ENCODE measurements around the gene CHURC1. TPM values are rescaled to one million over a fixed set of nuclear protein-coding genes. Genes with fewer than 3 reads are reported as not detected.
A peak's percentile ranks its signal among the peaks of the same experiment; 100 is the strongest.

The CHURC1 gene
- total RNA-seq, 2 donors from 2014 or later, result 115 to 128 TPM

GRCh38 chr14:64970776-64971477 is 56.7 kb downstream of the CHURC1 start:
- peak; percentile 6 for ATAC-seq (ENCODE audit: insufficient number of reproducible peaks, low FRiP score, low read depth)
- Histone ChIP-seq H3K4me3 (peak overlapping the region; percentile 90), H3K27me3 (replicated peaks; ENCODE audit: insufficient read depth) (no peaks in the 10 kb centered on the region), H3K9me3 (no peaks in the 10 kb centered on the region), H3K36me3 (no peaks in the 10 kb centered on the region), H3K27ac (no peak overlapping the region), H3K4me1 (ENCODE audit: control insufficient read depth in 1 of 2, low read depth in 2 of 2) (peaks cover 6 to 17% of the 10 kb centered on the region in 2 donors)
- no peak for TF ChIP-seq CTCF (IDR thresholded peaks at IDR 0.05)
- no peak for DNase-seq (ENCODE audit: low spot score)

- no peaks in the 10 kb centered on the region for H3K36me3 ChIP-seq
- H3K4me1 ChIP-seq (ENCODE audit: control insufficient read depth in 1 of 2, low read depth in 2 of 2), result peaks cover 6 to 17% of the 10 kb centered on the region in 2 donors
- no peaks in the 10 kb centered on the region for H3K9me3 ChIP-seq
- ATAC-seq (ENCODE audit: insufficient number of reproducible peaks, low FRiP score, low read depth) (no peak), DNase-seq (ENCODE audit: low spot score) (no peak)
- no peak for TF ChIP-seq CTCF (IDR thresholded peaks at IDR 0.05)
- H3K27me3 ChIP-seq (replicated peaks; ENCODE audit: insufficient read depth), result no peaks in the 10 kb centered on the region
- H3K4me3 ChIP-seq, result peak overlapping the region; percentile 90
- no peak overlapping the region for H3K27ac ChIP-seq
Measured at GRCh38 chr14:64971491-64971942, 57.3 kb downstream of the CHURC1 start.

GRCh38 chr14:64971943-64972791 is 57.9 kb downstream of the CHURC1 start, which contains the start of gene RAB15:
RAB15 (minus strand) TSS chr14:64972336; CDS start chr14:64972076, 260 bp downstream.
- no peaks in the 10 kb centered on the region for H3K27me3 ChIP-seq (replicated peaks; ENCODE audit: insufficient read depth)
- ATAC-seq (ENCODE audit: insufficient number of reproducible peaks, low FRiP score, low read depth) (peak; percentile 15), DNase-seq (ENCODE audit: low spot score) (no peak)
- H3K27ac ChIP-seq, result no peak within 1 kb of the TSS
- H3K4me1 ChIP-seq (ENCODE audit: control insufficient read depth in 1 of 2, low read depth in 2 of 2), result peaks cover 6 to 17% of the 10 kb centered on the region in 2 donors
- no peaks in the 10 kb centered on the region for H3K36me3 ChIP-seq
- H3K4me3 ChIP-seq, result peak within 1 kb of the TSS; percentile 90
- no peak for TF ChIP-seq CTCF (IDR thresholded peaks at IDR 0.05)
- no peaks in the 10 kb centered on the region for H3K9me3 ChIP-seq

- DNase-seq (ENCODE audit: low spot score), result no peak
- Histone ChIP-seq H3K36me3 (no peaks in the 10 kb centered on the region), H3K27ac (no peak overlapping the region), H3K27me3 (replicated peaks; ENCODE audit: insufficient read depth) (no peaks in the 10 kb centered on the region), H3K4me1 (ENCODE audit: control insufficient read depth in 1 of 2, low read depth in 2 of 2) (peaks cover 6 to 17% of the 10 kb centered on the region in 2 donors), H3K9me3 (no peaks in the 10 kb centered on the region), H3K4me3 (peak overlapping the region; percentile 83)
- no peak for ATAC-seq (ENCODE audit: insufficient number of reproducible peaks, low FRiP score, low read depth)
- no peak for TF ChIP-seq CTCF (IDR thresholded peaks at IDR 0.05)
Measured at GRCh38 chr14:64973026-64973442, 58.8 kb downstream of the CHURC1 start.

GRCh38 chr14:64973826-64974225 is 59.6 kb downstream of the CHURC1 start:
- Histone ChIP-seq H3K27me3 (replicated peaks; ENCODE audit: insufficient read depth) (no peaks in the 10 kb centered on the region), H3K4me1 (ENCODE audit: control insufficient read depth in 1 of 2, low read depth in 2 of 2) (peaks cover 6 to 17% of the 10 kb centered on the region in 2 donors), H3K4me3 (no peak overlapping the region), H3K9me3 (no peaks in the 10 kb centered on the region), H3K36me3 (no peaks in the 10 kb centered on the region), H3K27ac (no peak overlapping the region)
- ATAC-seq (ENCODE audit: insufficient number of reproducible peaks, low FRiP score, low read depth), result no peak
- no peak for TF ChIP-seq CTCF (IDR thresholded peaks at IDR 0.05)
- no peak for DNase-seq (ENCODE audit: low spot score)
